Neural progenitor cell (in vitro differentiated cells): Measurements from ENCODE around the gene TP53BP1. TPM values are rescaled to one million over a fixed set of nuclear protein-coding genes. Genes with fewer than 3 reads are reported as not detected.

Experiments used
- DNase-seq: peaks from one replicate; pipeline ENCODE4 v3.0.0-alpha.2; 2016; ENCODE audit warnings: low spot score
- H2AFZ ChIP-seq: fragments of 200-600 bp; sonication (generic); replicated peaks from 2 replicates; pipeline ENCODE4 v1.6.1; 2016; ENCODE audit warnings: antibody characterized with exemption
- H3F3A ChIP-seq: fragments of 200-600 bp; sonication (generic); 2 replicates; pipeline ENCODE4 v1.6.1; 2016; ENCODE audit warnings: antibody characterized with exemption, low read depth
- H3K27ac ChIP-seq: fragments of 200-600 bp; sonication (generic); 2 replicates; pipeline ENCODE4 v1.5.1; 2016; ENCODE audit warnings: mild to moderate bottlenecking
- H3K27me3 ChIP-seq: fragments of 200-600 bp; sonication (generic); 2 replicates; pipeline ENCODE4 v1.6.1; 2016; ENCODE audit warnings: mild to moderate bottlenecking, moderate library complexity
- H3K36me3 ChIP-seq: fragments of 200-600 bp; sonication (generic); 2 replicates; pipeline ENCODE4 v1.5.1; 2016
- H3K4me1 ChIP-seq: fragments of 200-600 bp; sonication (generic); 2 replicates; pipeline ENCODE4 v1.6.1; 2016; ENCODE audit warnings: mixed run types
- H3K4me2 ChIP-seq: fragments of 200-600 bp; sonication (generic); 2 replicates; pipeline ENCODE4 v1.6.1; 2016
- H3K4me3 ChIP-seq: fragments of 200-600 bp; sonication (generic); 2 replicates; pipeline ENCODE4 v1.5.1; 2016
- H3K79me2 ChIP-seq: fragments of 200-600 bp; sonication (generic); 2 replicates; pipeline ENCODE4 v1.6.1; 2016; ENCODE audit warnings: low read depth
- H3K9ac ChIP-seq: fragments of 200-600 bp; sonication (generic); 2 replicates; pipeline ENCODE4 v1.6.1; 2016
- H3K9me3 ChIP-seq: fragments of 200-600 bp; sonication (generic); 2 replicates; pipeline ENCODE4 v1.5.1; 2016; ENCODE audit warnings: low read depth
- H4K20me1 ChIP-seq: fragments of 200-600 bp; sonication (generic); 2 replicates; pipeline ENCODE4 v1.6.1; 2016; ENCODE audit warnings: low read depth
- H3K27ac Mint-ChIP-seq: 3 replicates; pipeline ENCODE4 v1.8.0; 2021; ENCODE audit warnings: mixed read lengths
- H3K27me3 Mint-ChIP-seq: 2 replicates; pipeline ENCODE4 v1.8.0; 2022; ENCODE audit warnings: low read depth, mild to moderate bottlenecking, inconsistent platforms, moderate library complexity, mixed read lengths; ENCODE audit not compliant: insufficient read depth
- H3K36me3 Mint-ChIP-seq: 3 replicates; pipeline ENCODE4 v1.8.0; 2021; ENCODE audit warnings: mixed read lengths
- H3K4me1 Mint-ChIP-seq: 3 replicates; pipeline ENCODE4 v1.8.0; 2021; ENCODE audit warnings: mixed read lengths
- H3K4me3 Mint-ChIP-seq: 3 replicates; pipeline ENCODE4 v1.8.0; 2021; ENCODE audit warnings: mild to moderate bottlenecking, moderate library complexity, mixed read lengths
- H3K9me3 Mint-ChIP-seq: 3 replicates; pipeline ENCODE4 v1.8.0; 2020; ENCODE audit warnings: mixed read lengths
- EZH2 ChIP-seq: fragments of 200-600 bp; sonication (generic); IDR thresholded peaks from 2 replicates; pipeline ENCODE4 v1.6.1; 2017; ENCODE audit warnings: antibody characterized with exemption, mild to moderate bottlenecking, moderate library complexity
- EZH2phosphoT487 ChIP-seq: fragments of 200-600 bp; sonication (generic); IDR thresholded peaks from 2 replicates; pipeline ENCODE4 v1.6.1; 2017; ENCODE audit warnings: antibody characterized with exemption
- total RNA-seq: library from RNA; depleted of rRNA; stranded (reverse); fragments of >200 nt; gene quantifications from 2 replicates; pipeline ENCODE4 v1.2.3, GENCODE V29; 2015; ENCODE audit warnings: low replicate concordance
- TF ChIP-seq, protein P1 (sequence below): fragments of 200-600 bp; sonication (generic); IDR thresholded peaks from 2 replicates; pipeline ENCODE4 v1.5.1; 2017; ENCODE audit warnings: antibody characterized with exemption, mild to moderate bottlenecking

TP53BP1 gene
- total RNA-seq, 1 donor from 2014 or later = 66.5 TPM

DNA sequence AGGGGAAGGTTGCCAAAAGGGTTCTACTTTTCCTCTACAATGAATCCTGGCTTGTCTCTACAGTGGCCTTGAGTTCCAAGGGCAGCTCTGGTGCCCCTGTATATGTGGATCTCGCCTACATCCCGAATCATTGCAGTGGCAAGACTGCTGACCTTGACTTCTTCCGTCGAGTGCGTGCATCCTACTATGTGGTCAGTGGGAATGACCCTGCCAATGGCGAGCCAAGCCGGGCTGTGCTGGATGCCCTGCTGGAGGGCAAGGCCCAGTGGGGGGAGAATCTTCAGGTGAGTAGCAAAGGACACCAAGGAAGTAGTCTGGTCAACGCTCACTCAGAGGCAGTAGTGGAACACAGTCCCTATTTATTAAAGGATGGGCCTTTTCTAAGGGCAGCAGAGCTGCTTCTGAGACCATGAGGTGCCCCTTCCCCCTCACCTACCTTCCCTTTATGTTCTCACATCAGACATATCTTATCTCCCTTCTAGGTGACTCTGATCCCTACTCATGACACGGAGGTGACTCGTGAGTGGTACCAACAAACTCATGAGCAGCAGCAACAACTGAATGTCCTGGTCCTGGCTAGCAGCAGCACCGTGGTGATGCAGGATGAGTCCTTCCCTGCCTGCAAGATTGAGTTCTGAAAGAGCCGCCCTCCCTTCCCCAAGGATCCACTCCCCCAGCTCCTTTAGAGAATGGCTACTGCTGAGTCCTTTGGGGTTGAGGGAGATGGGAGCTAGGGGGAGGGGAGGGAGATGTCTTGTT lies 36.8 kb upstream of the TP53BP1 start:
- Mint-ChIP-seq H3K9me3 (peaks cover 3% of the 10 kb centered on the region), H3K27ac (peak overlapping the region; percentile 66), H3K4me1 (peaks cover 17% of the 10 kb centered on the region), H3K4me3 (no peak overlapping the region), H3K27me3 (peaks cover 11% of the 10 kb centered on the region), H3K36me3 (peaks cover 22% of the 10 kb centered on the region)
- no peak overlapping the region for H3K4me3 ChIP-seq
- H3K4me1 ChIP-seq = peaks cover 20% of the 10 kb centered on the region
- H3K27ac ChIP-seq = no peak overlapping the region
- H3K36me3 ChIP-seq = no peaks in the 10 kb centered on the region
- H3K9me3 ChIP-seq = no peaks in the 10 kb centered on the region
- H3K9ac ChIP-seq = no peak overlapping the region
- H3F3A ChIP-seq = peaks cover 19% of the 10 kb centered on the region
- DNase-seq = no peak
- H2AFZ ChIP-seq = no peak overlapping the region
- TF ChIP-seq EZH2 (no peak), EZH2phosphoT487 (no peak)
- TF ChIP-seq, protein P1, sequence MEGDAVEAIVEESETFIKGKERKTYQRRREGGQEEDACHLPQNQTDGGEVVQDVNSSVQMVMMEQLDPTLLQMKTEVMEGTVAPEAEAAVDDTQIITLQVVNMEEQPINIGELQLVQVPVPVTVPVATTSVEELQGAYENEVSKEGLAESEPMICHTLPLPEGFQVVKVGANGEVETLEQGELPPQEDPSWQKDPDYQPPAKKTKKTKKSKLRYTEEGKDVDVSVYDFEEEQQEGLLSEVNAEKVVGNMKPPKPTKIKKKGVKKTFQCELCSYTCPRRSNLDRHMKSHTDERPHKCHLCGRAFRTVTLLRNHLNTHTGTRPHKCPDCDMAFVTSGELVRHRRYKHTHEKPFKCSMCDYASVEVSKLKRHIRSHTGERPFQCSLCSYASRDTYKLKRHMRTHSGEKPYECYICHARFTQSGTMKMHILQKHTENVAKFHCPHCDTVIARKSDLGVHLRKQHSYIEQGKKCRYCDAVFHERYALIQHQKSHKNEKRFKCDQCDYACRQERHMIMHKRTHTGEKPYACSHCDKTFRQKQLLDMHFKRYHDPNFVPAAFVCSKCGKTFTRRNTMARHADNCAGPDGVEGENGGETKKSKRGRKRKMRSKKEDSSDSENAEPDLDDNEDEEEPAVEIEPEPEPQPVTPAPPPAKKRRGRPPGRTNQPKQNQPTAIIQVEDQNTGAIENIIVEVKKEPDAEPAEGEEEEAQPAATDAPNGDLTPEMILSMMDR = no peak
- H3K27me3 ChIP-seq = no peaks in the 10 kb centered on the region
- H3K4me2 ChIP-seq = peak overlapping the region; percentile 52
- H3K79me2 ChIP-seq = no peaks in the 10 kb centered on the region
- H4K20me1 ChIP-seq = no peaks in the 10 kb centered on the region

DNA sequence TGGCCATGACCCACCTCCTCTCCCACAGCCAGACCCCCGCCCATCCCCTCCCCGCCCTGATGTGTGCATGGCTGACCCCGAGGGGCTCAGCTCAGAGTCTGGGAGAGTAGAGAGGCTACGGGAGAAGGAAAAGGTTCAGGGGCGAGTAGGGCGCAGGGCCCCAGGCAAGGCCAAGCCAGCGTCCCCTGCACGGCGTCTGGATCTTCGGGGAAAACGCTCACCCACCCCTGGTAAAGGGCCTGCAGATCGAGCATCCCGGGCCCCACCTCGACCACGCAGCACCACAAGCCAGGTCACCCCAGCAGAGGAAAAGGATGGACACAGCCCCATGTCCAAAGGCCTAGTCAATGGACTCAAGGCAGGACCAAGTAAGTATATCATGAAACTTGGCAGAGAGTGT lies 36.2 kb upstream of the TP53BP1 start:
- no peaks in the 10 kb centered on the region for H3K36me3 ChIP-seq
- no peak for DNase-seq

DNA sequence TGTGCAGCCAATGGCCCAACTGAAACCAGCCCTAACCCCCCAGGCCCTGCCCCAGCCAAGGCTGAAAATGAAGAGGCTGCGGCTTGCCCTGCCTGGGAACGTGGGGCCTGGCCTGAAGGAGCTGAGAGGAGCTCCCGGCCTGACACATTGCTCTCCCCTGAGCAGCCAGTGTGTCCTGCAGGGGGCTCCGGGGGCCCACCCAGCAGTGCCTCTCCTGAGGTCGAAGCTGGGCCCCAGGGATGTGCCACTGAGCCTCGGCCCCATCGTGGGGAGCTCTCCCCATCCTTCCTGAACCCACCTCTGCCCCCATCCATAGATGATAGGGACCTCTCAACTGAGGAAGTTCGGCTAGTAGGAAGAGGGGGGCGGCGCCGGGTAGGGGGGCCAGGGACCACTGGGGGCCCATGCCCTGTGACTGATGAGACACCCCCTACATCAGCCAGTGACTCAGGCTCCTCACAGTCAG lies 35.6 kb upstream of the TP53BP1 start:
- H4K20me1 ChIP-seq = no peaks in the 10 kb centered on the region
- H3K36me3 ChIP-seq = no peaks in the 10 kb centered on the region
- Mint-ChIP-seq H3K4me1 (peaks cover 17% of the 10 kb centered on the region), H3K4me3 (no peak overlapping the region), H3K36me3 (peaks cover 32% of the 10 kb centered on the region), H3K9me3 (peaks cover 6% of the 10 kb centered on the region), H3K27ac (no peak overlapping the region), H3K27me3 (peaks cover 13% of the 10 kb centered on the region)
- H3K27ac ChIP-seq = no peak overlapping the region
- H3K27me3 ChIP-seq = no peaks in the 10 kb centered on the region
- no peak overlapping the region for H2AFZ ChIP-seq
- H3K4me1 ChIP-seq = peaks cover 20% of the 10 kb centered on the region
- TF ChIP-seq EZH2 = no peak
- no peak overlapping the region for H3K9ac ChIP-seq
- H3F3A ChIP-seq = peaks cover 19% of the 10 kb centered on the region
- no peak overlapping the region for H3K4me3 ChIP-seq
- no peaks in the 10 kb centered on the region for H3K9me3 ChIP-seq
- H3K79me2 ChIP-seq = no peaks in the 10 kb centered on the region
- H3K4me2 ChIP-seq = no peak overlapping the region
- no peak for DNase-seq

More for the DNA sequence above, 36.2 kb upstream of the TP53BP1 start:
- Histone ChIP-seq H3K79me2 (no peaks in the 10 kb centered on the region), H2AFZ (no peak overlapping the region), H3K9me3 (no peaks in the 10 kb centered on the region), H3K9ac (no peak overlapping the region), H3K27me3 (no peaks in the 10 kb centered on the region), H3F3A (peaks cover 19% of the 10 kb centered on the region), H3K4me3 (no peak overlapping the region), H3K27ac (no peak overlapping the region), H4K20me1 (no peaks in the 10 kb centered on the region), H3K4me2 (no peak overlapping the region), H3K4me1 (peaks cover 20% of the 10 kb centered on the region)
- TF ChIP-seq, protein P1 = no peak
- TF ChIP-seq EZH2 (no peak), EZH2phosphoT487 (no peak)
- Mint-ChIP-seq H3K4me3 (no peak overlapping the region), H3K36me3 (peaks cover 27% of the 10 kb centered on the region), H3K9me3 (peaks cover 4% of the 10 kb centered on the region), H3K27me3 (peaks cover 11% of the 10 kb centered on the region), H3K27ac (peak overlapping the region; percentile 69), H3K4me1 (peaks cover 17% of the 10 kb centered on the region)
